Calu3 (cell line): ENCODE results near the gene SP140L. TPM values are rescaled to one million over a fixed set of nuclear protein-coding genes. Genes with fewer than 3 reads are reported as not detected.
A peak's percentile ranks its signal among the peaks of the same experiment; 100 is the strongest.

Experiments used
- BruUV-seq: library from RNA; stranded (reverse); fragments of 400-500 nt; replicated peaks from 2 replicates; lab custom pipeline; 2021; lab: Mats Ljungman, UMichigan
- CTCF ChIA-PET: fragments of 300-600 bp; sonication (Branson Sonifier 250); formaldehyde crosslinking; loops from one replicate; lab custom pipeline; 2022; ENCODE audit warnings: antibody characterized with exemption; lab: Charles Lee
- DNase-seq: peaks from one replicate; pipeline ENCODE4 v3.0.0; 2022
- H3K27ac Mint-ChIP-seq: one replicate; pipeline ENCODE4 v1.8.0; 2022; ENCODE audit warnings: mixed read lengths; ENCODE audit not compliant: unreplicated experiment
- H3K27me3 Mint-ChIP-seq: one replicate; pipeline ENCODE4 v1.8.0; 2022; ENCODE audit warnings: mixed read lengths; ENCODE audit not compliant: unreplicated experiment
- H3K36me3 Mint-ChIP-seq: one replicate; pipeline ENCODE4 v1.8.0; 2022; ENCODE audit warnings: mild to moderate bottlenecking, moderate library complexity, mixed read lengths; ENCODE audit not compliant: insufficient read depth, unreplicated experiment
- H3K4me1 Mint-ChIP-seq: one replicate; pipeline ENCODE4 v1.8.0; 2022; ENCODE audit warnings: mild to moderate bottlenecking, low read depth, mixed read lengths; ENCODE audit not compliant: unreplicated experiment
- H3K4me3 Mint-ChIP-seq: one replicate; pipeline ENCODE4 v1.8.0; 2022; ENCODE audit warnings: mild to moderate bottlenecking, low read depth, moderate library complexity, mixed read lengths; ENCODE audit not compliant: unreplicated experiment
- H3K9me3 Mint-ChIP-seq: one replicate; pipeline ENCODE4 v1.8.0; 2022; ENCODE audit warnings: low read depth, mixed read lengths; ENCODE audit not compliant: unreplicated experiment
- intact Hi-C: fragments of 100-400 bp; cut with micrococcal nuclease; formaldehyde crosslinking; loops from one replicate; pipeline ENCODE4 v1.10.0; 2022; ENCODE audit not compliant: unreplicated experiment
- total RNA-seq: library from RNA; stranded (reverse); gene quantifications from 2 replicates; pipeline ENCODE4 v1.2.3, GENCODE V29; 2022
- TF ChIP-seq, protein P1 (sequence below): fragments of 200-600 bp; IDR thresholded peaks from one replicate; pipeline ENCODE4 v1.8.0; 2022; ENCODE audit warnings: antibody characterized with exemption; ENCODE audit not compliant: unreplicated experiment

Gene SP140L
- total RNA-seq, 1 experiment from 2014 or later = 35.4 TPM

DNA sequence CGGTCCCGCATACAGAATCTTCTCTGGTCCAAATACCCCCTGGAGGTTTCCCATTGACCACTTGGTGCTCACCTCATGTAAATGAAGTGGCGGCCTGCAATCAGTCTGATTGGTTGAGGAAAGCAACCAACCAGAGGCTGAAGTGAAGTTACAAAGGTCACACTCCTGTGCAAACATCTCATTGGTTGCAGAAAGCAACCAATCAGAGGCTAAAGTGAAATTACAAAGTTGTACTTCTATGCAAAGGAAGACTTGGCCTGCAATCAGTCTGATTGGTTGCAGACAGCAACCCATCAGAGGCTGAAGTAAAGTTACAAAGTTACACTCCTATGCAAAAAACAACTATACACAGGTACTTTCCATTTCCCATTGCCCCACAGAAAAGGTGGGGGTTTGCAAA is 86.5 kb downstream of the SP140L start:
- H3K36me3 Mint-ChIP-seq = peaks cover 39% of the 10 kb centered on the region
- H3K27me3 Mint-ChIP-seq = no peaks in the 10 kb centered on the region
- no peak for DNase-seq
- no peak overlapping the region for H3K4me3 Mint-ChIP-seq
- CTCF ChIA-PET = no interaction called here
- H3K4me1 Mint-ChIP-seq = peaks cover 45% of the 10 kb centered on the region
- no peaks in the 10 kb centered on the region for H3K9me3 Mint-ChIP-seq
- intact Hi-C loops = loop anchor here (5.0 to 10.0 kb wide), 2 partner anchors 181 to 349 kb away; partner anchors contain the start of gene SLC16A14
- BruUV-seq = no TSS peak
- H3K27ac Mint-ChIP-seq = no peak overlapping the region
- TF ChIP-seq, protein P1, sequence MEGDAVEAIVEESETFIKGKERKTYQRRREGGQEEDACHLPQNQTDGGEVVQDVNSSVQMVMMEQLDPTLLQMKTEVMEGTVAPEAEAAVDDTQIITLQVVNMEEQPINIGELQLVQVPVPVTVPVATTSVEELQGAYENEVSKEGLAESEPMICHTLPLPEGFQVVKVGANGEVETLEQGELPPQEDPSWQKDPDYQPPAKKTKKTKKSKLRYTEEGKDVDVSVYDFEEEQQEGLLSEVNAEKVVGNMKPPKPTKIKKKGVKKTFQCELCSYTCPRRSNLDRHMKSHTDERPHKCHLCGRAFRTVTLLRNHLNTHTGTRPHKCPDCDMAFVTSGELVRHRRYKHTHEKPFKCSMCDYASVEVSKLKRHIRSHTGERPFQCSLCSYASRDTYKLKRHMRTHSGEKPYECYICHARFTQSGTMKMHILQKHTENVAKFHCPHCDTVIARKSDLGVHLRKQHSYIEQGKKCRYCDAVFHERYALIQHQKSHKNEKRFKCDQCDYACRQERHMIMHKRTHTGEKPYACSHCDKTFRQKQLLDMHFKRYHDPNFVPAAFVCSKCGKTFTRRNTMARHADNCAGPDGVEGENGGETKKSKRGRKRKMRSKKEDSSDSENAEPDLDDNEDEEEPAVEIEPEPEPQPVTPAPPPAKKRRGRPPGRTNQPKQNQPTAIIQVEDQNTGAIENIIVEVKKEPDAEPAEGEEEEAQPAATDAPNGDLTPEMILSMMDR = no peak

DNA sequence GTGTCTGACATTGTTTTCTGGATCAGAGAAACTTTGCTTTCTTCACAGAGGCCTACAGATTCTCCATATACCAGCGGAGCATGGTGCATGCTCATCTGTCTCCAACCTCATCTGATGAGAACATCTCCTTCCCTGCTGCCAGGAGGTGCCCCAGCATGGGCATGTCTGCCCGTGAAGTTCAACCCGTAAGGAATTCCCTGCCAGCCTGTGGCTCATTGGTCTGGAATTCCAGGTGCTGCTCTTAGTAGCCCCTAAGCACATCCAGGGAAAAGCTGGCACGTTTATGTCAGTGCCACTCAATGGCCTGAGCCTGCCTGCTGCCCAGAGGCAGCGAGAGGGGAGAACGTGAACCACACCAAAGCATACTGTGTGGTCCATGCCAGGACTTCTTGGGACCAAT is 87.3 kb downstream of the SP140L start:
- peak overlapping the region; percentile 92 for H3K27ac Mint-ChIP-seq
- intact Hi-C loops = loop anchor here (5.0 to 10.0 kb wide), 2 partner anchors 182 to 350 kb away; partner anchors contain the start of gene SLC16A14
- CTCF ChIA-PET = no interaction called here
- no peak for DNase-seq
- TF ChIP-seq, protein P1 = no peak
- H3K9me3 Mint-ChIP-seq = no peaks in the 10 kb centered on the region
- no peaks in the 10 kb centered on the region for H3K27me3 Mint-ChIP-seq
- peaks cover 46% of the 10 kb centered on the region for H3K36me3 Mint-ChIP-seq
- H3K4me3 Mint-ChIP-seq = no peak overlapping the region
- no TSS peak for BruUV-seq
- H3K4me1 Mint-ChIP-seq = peaks cover 52% of the 10 kb centered on the region

DNA sequence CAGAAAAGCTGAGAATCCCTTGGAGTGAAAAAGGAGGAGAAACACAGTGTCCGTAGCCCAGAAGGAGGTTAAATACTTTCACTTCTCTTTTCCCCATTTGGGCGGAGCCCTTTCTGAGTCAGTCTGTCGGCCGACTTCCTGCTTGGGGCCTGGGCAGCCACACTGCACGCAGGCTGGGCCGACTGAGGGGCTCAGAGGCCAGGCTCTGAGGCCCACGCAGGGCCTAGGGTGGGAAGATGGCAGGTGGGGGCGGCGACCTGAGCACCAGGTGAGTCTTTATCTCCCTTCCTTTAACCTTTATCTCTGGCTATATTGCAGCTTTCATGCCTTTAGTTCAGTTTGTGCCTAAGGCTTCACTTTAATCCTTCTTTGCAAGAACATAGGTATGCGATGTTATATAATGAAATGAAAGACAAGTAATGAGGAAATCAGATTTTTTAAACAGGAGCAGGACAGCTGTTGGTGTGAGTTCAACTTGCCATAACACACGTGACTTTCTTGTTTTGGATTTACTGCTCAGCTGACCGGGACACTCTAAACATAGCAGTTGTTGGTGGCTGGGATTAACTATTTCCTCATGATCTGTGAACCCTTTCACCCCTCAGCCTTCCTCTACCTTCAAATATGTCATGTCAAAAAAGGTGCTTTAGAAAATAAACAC is 89.2 kb downstream of the SP140L start, which contains the start of gene SP100:
TSS of gene SP100 (plus strand) at position 141 of the 661 bp plus-strand sequence. CDS start at position 237, 96 bp downstream.
- Mint-ChIP-seq H3K4me1 (peaks cover 57% of the 10 kb centered on the region), H3K27ac (peak within 1 kb of the TSS; percentile 92), H3K36me3 (peaks cover 44% of the 10 kb centered on the region), H3K4me3 (peak within 1 kb of the TSS; percentile 82), H3K9me3 (no peaks in the 10 kb centered on the region), H3K27me3 (no peaks in the 10 kb centered on the region)
- intact Hi-C loops = loop anchor here (5.0 to 10.0 kb wide), 2 partner anchors 89 to 351 kb away; partner anchors contain the start of genes SLC16A14 and SP140L
- CTCF ChIA-PET = no interaction called here
- DNase-seq = peak; percentile 83
- TF ChIP-seq, protein P1 = no peak
- BruUV-seq = TSS peak; percentile 36

DNA sequence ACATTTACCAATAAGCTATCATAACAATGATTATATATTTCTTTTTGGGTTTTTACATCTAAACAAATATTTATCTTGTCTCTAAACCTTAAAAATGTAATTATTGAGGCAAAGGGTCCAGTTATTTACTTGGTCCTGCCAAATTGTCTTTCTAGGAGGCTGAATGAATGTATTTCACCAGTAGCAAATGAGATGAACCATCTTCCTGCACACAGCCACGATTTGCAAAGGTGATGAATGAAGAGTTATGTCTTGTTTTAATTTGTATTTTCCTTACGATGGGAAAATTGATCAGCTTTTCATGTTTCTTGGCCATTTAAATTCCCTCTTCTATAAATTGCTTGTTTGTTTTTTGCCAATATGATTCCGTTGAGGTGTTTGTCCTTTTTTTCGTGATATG is 90.4 kb downstream of the SP140L start:
- no TSS peak for BruUV-seq
- TF ChIP-seq, protein P1 = no peak
- Mint-ChIP-seq H3K4me3 (peak overlapping the region; percentile 74), H3K27me3 (no peaks in the 10 kb centered on the region), H3K4me1 (peaks cover 65% of the 10 kb centered on the region), H3K36me3 (peaks cover 32% of the 10 kb centered on the region), H3K27ac (peak overlapping the region; percentile 83), H3K9me3 (no peaks in the 10 kb centered on the region)
- intact Hi-C loops = loop anchor here (5.0 to 10.0 kb wide), 2 partner anchors 90 to 353 kb away; partner anchors contain the start of genes SLC16A14 and SP140L
- DNase-seq = no peak
- CTCF ChIA-PET = no interaction called here
